Embryonic facial prominence (tissue), 1 donor: ENCODE measurements around the gene C19orf85.

Source experiments
- DNase-seq: peaks from one replicate; pipeline ENCODE4 v3.0.0-alpha.2; 2016; ENCODE audit errors: extremely low spot score

The C19orf85 gene

DNA sequence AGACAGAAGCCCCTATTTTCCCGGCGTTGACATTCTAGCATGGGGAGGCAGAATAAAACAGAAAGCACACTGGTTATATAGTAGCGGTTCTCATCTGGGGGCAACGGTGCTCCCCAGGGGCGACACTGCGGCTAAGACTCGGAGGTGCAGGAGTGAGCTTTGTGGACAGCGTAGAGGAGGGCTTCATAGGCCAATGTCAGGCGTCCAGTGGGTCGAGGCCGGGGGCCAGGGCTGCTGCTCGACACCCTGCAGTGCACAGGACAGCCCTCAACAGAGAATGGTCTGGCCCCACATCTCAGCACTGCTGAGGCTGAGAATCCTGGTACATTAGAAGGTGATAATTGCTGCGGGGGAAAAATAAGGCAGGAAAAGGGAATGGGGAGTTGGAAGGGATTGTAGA lies 13.4 kb upstream of the C19orf85 start:
- DNase-seq, result no peak

DNA sequence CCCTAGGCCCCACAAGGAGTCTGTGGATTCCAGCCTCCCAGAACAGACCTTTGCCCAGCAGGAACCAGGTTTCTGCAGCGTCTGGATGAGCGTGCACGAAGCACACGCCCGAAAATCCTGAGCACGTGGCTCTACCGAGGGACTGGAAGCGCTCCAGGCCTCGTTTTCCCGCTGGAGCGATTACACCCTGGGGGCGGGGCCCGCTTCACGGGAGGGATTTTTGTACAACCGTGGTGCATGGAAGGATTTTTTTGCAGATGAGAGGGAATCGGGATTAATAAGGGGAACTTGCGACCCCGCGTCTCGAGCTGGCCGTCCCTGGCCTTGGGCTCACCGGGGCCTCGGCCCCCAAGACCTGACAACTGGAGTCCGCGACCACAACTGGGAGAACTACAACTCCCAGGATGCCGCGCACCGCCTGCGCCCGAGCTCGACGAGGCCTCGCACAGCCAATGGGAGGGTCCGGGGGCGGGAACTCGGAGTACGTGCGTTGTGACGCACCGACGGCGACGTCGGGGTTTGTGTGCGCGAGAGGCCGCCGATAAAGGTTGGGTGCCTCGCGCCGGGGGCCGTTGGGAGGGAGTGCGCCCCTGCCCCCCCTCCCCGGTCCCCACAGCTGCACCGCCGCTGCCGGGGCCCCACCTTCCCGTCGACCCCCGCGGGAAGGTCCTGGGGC lies 11.7 kb upstream of the C19orf85 start, which contains the start of gene ZNF628:
Gene ZNF628 (plus strand): TSS at position 518 of the 676 bp plus-strand sequence. CDS start 3,294 bp downstream, outside the sequence.
- peak; percentile 96 for DNase-seq

DNA sequence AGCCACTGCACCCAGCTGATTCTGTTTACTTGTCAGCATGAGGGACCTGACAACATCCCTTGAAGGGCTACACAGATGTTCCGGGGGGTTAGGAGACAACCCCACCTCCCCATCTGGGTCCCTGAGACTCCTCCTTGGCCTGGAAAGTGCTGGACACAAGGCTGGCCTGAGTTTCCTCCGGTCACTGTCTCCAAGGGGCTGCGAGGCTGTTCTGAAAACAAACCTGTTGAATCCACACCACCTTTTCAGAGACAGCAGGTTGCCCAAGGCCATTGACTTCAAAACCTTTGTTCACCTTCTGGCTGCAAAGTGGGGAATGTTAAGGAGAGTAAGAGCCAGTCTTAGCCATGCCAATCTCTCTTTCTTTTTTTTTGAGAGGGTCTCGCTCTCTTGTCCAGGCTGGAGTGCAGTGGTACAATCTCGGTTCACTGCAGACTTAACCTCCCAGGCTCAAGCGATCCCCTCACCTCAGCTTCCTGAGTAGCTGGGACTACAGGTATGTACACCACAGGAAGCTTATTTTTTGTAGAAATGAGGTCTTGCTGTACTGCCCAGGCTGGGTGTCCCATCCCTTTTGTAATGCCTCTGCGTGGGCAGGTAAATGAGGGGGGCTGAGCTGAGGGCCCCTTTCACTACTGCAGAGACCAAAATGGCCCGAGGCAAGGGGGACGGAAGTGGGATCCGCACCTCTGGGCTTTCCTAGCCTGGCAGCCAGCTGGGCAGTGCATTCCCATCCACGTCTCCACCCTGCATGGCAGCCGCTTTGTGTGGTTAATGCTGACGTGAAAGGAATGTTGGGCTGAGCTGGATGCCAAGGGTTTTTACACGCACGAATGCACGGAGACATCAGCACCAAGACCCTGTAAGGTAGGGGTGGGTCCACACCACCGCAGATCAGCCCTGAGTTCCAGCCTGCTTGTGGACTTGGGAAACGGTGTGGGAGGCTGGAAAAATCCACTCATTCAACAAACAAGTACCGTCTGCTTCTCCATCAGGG lies 10.0 kb upstream of the C19orf85 start:
- DNase-seq, result no peak

DNA sequence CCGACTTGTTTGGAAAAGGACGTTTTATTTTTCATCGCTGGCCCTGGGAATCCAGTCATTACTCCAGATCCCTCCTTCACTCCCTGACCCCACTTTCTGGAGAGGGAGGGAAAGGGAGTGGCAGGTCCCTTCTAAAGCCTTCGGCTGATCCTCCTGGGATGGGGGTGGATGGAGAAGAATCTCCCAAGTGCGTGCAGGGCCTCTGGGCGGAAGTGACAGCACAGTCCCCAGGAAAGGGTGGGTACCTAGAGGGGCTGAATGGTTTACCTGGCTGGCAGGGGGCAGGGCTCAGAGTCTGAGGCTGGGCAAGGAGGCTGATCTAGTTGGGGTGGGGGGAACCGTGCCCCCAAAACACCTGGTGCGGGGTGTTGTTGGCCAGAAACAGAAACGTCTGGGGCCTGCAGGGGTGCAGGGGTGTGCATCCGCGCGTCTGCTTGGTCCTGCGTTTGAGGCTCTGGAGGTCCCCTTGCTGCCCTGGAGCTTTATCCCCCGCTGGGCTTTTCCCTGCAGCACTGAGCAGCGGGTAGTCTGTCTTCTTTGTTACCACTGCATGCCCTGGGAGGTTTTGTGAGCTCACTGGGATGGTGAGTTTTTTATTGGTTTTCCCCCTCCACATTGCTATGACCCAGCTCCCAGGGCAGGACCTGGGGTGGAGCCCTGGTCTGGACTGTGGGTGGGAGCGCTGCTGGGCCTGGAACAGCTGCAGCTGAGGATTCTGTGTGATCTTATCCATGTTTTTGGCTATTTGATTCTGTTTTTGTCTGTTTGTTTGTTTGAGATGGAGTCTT lies 8.9 kb upstream of the C19orf85 start:
- no peak for DNase-seq

DNA sequence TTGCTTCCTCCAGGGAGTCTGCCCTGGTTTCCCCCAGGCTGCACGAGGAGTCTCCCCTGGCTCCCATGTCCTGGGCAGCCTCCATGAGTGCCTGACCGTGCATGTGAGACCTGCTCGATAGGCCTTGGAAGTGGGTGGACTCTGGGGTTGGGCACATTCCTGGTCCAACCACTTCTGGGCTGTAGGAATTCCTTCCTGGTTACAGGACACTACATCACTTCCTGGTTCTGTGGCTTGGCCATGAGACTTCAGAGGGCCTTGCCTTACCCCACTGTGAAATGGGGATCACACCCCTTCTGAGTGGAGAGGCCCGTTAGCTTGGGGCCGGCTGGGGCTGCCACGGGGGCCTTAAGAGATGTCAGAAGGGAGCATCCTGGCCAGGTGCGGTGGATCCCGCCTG lies 7.9 kb upstream of the C19orf85 start:
- DNase-seq, result no peak

DNA sequence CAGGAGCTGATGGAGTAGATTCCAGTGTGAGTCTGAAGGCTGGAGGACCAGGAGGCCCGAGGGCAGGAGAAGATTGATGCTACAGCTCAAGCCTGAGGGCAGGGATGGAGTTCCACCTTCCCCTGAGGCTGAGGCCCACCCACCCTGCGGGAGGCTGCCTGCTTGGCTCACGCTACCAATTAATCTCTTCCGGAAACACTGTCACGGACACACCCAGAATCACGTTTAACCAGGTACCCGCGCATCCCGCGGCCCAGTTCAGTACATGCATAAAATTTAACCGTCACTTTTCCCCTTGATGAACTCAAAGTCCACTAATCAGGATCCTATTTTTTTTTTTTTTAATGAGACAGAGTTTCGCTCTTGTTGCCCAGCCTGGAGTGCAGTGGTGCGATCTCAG lies 6.7 kb upstream of the C19orf85 start:
- no peak for DNase-seq

DNA sequence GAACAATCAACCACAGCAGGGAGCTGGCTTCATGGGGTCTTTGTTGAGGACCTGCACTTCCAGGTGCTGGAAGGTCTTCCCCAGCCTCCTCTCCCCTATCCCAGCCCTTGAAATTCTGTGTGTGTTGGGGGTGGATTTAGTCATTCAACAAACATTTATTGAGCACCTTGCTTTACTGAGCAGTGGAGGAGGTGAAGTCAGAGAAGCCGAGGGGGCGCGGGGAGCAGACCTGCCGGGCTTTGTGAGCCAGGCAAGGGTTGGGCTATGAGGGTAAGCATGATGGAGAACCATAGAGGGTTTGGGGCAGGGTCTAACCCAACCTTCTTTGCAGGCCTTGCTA lies 3.5 kb upstream of the C19orf85 start:
- no peak for DNase-seq

DNA sequence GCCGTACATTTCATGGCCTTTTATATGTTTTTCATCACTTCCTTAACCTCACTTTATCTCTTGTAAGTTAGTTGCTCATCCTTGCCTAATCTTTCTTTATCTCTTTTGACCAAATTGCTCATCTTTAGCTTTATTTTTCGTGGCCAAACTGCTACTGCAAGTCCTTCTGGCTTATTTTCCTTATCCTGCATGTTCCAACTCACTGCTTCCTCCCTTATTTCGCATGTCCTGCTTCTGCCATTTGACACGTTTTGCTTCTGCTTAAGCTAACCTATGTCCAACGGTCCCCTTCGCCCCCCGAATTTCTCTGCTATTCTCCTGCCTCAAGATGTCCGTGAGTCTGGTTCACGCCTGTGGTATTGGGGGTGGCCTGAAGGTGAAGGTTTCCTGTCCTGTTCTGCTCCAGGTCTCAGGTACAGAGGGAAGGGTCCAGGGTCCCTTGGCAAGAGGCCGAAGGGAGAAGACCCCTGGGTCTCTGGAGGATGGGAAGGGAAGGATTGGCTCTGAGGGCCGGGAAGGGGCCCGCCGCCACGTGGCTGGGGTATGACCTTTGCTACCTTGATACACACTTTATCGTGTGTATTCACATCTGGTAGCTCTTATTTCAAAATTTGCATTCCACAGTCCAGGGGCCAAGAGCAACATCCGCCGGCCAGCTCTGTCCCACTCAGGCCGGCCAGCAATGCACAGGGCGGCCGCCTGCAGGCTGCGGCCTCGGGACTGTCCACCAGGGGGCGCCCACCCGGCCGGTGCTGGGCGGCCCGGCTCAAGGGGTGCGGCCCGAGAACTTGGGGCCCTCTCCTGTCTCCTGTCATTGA lies 2.9 kb upstream of the C19orf85 start:
- no peak for DNase-seq

DNA sequence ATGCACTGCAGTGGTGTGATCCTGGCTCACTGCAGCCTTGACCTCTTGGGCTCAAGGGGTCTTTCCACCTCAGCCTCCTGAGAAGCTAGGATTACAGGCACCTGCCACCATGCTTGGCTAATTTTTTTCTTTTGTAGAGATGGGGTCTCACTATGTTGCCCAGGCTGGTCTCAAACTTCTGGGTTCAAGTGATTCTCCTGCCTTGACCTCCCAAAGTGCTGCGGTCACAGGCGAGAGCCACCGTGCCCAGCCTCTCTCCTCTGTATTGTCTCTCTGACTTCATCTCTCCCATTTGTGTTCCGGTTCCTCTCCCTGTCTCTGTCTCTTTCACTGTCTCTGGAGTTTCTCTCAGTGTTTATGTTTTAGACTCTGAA lies 1.7 kb upstream of the C19orf85 start:
- DNase-seq, result no peak

DNA sequence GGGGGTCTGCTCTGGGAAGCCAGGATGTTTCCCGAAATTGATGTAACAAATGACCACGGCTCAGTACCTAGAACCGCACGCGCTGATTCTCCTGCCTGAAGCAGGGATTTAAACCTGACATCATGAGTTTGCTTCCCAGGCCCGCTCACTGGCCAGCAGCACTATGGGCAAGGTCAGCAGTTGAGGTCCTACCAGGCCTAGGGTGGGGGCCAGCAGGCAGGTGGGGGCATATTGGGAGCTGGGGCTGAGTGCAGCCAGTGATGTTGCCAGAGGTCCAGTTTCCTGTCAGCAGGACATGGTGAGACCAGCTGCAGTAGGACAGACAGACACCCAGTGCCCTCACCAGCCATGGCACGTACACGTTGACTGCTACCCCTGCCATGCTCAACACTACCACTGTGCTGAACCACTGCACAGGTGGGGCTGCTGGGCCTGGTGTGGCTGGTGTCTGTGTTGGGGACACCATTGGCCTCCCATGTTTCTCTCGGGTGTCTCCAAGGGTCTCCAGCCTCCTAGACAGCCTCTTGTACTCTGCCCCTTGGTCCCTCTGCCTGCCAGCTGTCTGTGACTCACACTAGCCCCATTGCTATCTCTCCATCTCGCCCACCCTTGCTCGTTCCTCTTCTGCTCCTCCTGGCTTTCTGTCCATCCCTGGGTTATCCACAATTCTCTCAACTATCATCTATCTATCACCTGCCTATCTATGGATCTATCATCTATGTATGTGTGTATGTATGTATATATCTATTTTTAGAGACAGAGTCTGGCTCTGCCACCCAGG lies 1.1 kb upstream of the C19orf85 start:
- no peak for DNase-seq

DNA sequence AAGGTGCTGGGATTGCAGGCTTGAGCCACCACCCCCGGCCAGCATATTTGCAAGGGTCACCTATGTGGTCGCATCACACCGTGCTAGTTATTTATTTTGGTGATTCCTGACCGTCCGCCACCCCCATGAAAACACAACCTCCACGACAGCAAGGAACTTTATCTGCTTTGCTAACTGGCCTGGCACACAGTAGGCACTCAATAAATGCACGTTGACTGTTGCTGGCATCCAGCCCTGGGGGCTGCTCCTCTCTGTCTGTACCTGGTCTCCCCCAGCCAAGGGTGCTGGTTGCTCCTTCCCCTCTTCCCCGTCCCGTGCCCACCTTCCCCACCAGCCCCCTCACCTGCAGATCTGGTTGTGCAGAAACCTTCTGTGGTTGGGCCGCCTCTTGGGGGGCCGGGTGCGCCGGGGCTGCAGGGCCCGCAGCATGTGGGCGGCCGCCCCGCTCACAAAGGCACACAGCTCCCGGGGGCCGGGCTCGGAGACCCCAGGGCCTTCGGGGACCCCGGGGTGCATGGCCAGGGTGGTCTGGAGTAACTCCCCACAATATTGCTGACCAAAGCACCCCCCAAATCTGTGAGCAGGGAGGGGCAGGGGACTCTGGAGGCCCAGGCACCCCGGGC lies 401 bp downstream of the C19orf85 start:
- DNase-seq, result no peak

DNA sequence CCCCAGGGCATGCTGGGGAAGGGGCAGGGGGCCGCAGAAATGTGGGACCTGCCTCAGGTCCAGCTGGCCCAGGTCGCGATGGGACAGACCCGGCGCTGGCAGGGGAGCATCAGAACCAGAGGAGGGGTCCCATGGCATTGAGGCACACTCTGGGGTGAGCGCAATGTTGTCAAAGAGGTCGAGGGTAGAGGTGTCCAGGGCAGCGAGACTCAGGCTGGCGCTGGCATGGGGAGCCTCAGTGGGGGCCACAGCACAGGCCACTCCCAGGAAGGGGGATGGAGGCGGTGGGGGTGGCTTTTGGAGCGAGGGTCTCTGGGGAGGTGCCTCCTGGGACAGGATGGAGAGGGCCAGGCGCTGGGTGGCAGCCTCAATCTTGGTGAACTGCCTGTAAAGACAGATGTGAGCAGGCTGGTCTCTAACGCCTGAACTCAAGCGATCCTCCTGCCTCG lies 944 bp downstream of the C19orf85 start:
- DNase-seq, result no peak

DNA sequence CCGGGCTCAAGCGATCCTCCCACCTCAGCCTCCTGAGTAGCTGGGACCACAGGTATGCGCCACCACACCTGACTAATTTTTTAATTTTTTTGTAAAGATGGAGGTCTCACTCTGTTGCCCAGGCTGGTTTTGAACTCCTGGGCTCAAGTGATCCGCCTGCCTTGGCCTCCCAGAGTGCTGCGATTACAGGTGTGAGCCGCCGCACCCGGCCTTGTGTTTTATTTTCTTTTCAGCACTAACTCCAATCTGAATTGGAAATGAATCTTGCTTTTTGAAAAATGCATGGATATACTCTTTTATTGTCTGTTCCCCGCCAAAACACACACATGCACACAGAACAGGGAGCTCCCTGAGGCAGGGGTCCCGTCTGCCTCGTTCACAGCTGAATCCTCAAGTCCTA lies 1.8 kb downstream of the C19orf85 start:
- DNase-seq, result no peak

DNA sequence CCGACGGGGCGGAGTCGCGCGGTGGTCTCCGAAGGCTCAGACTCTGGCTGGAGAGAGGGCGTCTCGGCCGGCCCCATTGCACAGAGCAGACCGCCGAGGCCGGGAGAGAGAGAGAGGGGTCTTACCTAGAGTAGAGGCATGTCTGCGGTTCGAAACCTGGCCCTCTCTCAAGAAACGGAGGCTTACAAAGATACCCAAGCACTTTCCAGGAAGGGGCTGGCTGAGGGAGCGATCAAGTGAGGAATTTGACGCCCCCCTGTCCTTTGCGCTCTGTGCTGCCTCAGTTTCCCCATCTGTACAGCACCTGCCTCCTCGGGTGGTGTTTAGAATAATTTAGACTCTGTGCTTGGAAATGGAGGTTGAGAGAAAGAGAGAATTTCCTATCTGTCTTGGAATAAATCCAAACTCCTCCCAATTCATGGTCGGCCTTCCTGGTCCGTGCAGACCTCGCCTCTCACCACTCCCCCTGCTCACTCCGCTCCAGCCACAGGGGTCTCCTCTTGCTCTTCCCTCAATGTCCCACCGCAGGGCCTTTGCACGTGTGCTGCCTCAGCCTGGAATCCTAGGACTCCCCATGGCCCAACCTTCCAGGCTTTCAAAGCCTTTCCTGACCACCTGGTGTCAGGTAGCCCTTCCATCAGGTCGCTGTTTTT lies 2.5 kb downstream of the C19orf85 start:
- no peak for DNase-seq

DNA sequence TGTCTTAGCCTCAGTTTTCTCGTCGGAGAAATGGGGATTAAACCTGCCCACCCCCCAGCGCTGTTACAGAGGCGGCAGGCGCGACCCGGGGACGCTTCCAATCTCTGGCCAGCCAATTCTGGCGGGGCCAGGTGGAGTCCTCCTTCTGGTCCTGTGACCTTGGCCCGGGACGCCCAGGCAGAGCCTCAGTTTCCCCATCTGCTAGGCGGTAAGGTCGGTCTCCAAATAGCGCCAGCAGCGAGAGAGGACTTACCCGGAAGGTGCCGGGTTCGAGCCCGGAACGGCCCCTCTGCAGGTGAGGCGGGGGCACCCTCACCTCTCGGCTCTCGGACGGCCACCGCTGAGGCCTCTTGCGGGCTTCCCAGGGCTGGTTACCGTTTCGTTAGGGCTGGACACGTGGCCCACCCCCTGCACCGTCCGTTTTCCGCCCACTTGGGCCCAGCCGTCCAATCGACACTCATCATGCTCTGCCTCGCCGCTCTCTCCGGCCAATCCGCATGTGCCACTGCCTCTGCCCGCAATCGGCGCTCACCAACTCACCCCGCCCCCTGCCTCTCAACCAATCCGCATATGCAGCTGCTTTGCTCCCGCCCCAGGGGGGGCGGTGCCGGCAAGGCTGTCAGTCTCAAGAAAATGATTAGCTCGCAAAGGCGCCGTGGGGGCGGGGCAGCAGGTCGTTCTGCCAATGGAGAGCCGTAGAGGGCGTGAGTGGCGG lies 3.1 kb downstream of the C19orf85 start, which contains the start of gene ISOC2:
Gene ISOC2 (minus strand): TSS at position 384 of the 715 bp plus-strand sequence. CDS start 5,156 bp downstream, outside the sequence.
- peak; percentile 97 for DNase-seq

DNA sequence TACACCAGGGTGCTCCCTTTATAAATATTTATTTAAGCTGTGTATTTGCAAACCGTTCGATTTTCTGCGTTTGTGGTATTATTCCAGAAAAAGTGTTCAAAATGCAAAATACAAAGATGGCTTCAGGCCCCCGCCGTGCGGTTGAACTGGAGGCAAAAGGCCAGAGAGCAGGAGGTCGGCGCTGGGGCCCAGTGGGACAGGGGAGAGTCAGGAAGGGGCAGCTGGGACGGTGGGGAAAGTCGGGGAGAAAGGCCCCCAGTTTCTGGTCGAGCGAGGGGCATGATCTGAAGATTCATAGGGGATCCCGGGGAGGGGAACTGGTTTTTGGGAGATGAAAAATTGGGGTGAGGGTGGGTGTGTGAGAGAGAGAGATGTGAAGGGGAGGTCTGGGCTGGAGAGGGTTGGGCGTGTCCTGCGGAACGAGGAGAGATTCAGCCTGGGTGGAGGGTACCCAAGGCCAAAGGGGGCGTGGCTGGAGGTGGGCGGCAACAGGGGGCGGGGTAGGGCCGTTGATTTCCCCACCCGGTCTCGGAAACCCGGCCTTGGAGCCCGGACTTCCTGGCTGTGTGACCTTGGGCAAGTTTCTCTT lies 3.8 kb downstream of the C19orf85 start:
- DNase-seq, result no peak

DNA sequence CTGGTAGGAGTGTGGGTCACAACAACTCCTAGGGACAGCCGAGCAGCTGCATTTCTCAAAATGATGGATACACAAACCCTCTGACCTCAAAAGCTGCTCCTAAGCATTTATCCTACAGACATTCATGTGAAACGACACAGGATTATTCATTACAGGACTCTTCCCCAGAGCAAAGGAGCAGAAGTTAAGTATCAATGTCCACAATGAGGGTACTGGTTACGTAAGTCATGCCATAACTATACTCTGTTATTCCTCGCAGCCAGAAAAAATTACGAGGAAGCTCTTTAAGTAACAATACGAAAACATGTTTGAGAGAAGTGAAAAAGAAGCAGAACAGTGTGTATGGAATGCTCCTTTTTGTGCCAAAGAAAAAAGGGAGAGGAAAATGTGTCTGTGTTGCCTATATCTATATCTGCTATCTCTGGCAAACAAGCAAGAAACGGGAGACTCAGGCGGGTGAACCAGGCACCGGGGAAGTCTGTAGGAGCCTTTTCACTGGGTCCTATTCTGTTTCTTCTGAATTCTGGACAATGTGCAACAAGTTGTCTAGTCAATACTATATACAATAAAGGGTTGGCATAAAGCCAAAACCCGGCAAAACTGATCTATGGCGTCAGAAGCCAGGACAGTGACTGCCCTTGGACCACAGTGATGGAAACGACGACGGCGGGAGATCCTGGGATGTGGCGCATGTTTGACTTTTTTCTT lies 4.4 kb downstream of the C19orf85 start:
- no peak for DNase-seq

DNA sequence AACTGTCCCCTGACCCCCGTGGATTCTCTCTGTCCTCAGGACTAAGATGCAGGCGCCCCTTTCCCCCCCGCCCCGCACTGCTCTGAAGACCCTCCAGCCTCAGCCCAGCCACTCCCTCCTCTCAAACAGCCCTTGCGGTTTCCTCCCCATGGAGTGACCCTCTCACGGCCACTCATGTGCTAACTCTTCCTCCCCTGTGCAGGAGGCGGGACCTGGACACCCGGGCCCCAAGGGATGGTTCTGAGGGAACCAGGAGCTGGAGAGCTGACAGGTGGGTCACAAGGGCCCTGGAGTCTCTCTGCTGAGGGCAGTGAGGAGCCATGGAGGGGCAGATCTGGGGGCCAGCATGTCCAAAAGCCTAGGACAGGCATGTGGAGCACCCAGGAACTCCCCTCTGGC lies 5.0 kb downstream of the C19orf85 start:
- DNase-seq, result no peak
